HEK293 (cell line): Measurements from ENCODE around the gene SYNPO2L.
A peak's percentile ranks its signal among the peaks of the same experiment; 100 is the strongest.
"Not testable (repeated sequence)": the region's sequence is repeated elsewhere in the genome, so short reads cannot be mapped to it uniquely, and the experiment has no call there.

Experiments
- CTCF ChIA-PET: fragments of 350-600 bp; formaldehyde crosslinking; extraction: SDS; loops from one replicate; lab custom pipeline; 2021; ENCODE audit warnings: antibody characterized with exemption; lab: Yijun Ruan, JAX
- POLR2A ChIA-PET: fragments of 300-600 bp; formaldehyde crosslinking; extraction: SDS; loops from one replicate; lab custom pipeline; 2020; ENCODE audit warnings: antibody characterized with exemption, inconsistent platforms; lab: Yijun Ruan, JAX
- H3K27ac ChIP-seq: fragments of 200-500 bp; sonication (Bioruptor generic); 2 replicates; pipeline ENCODE4 v1.5.1; 2014; ENCODE audit warnings: low read depth, low read length, control low read depth, inconsistent platforms; ENCODE audit errors: extremely low read depth
- H3K36me3 ChIP-seq, 2 experiments: fragments of 200-500 bp in 1 of 2; sonication (Bioruptor generic) in 1 of 2; 1 replicate in 1 of 2; 2 replicates in 1 of 2; pipeline ENCODE4 v1.5.1; 2014 to 2017; ENCODE audit warnings: inconsistent platforms in 2 of 2, low read length in 2 of 2; ENCODE audit not compliant: control insufficient read depth in 2 of 2, insufficient read depth in 1 of 2
- H3K4me1 ChIP-seq: fragments of 200-500 bp; sonication (Bioruptor generic); 2 replicates; pipeline ENCODE4 v1.5.1; 2014; ENCODE audit warnings: mild to moderate bottlenecking, low read length, inconsistent platforms; ENCODE audit not compliant: control insufficient read depth, insufficient read depth
- H3K4me3 ChIP-seq: 2 replicates; pipeline ENCODE4 v1.5.1; 2011; ENCODE audit warnings: low read depth, mild to moderate bottlenecking, control low read depth, low read length, moderate library complexity
- H3K9me3 ChIP-seq: fragments of 200-500 bp; sonication (Bioruptor generic); 2 replicates; pipeline ENCODE4 v1.5.1; 2014; ENCODE audit warnings: low read depth, low read length, inconsistent platforms; ENCODE audit not compliant: control insufficient read depth, insufficient read depth
- EGR2 ChIP-seq: fragments of 450-650 bp; formaldehyde crosslinking; IDR thresholded peaks from 2 replicates; pipeline ENCODE4 v1.5.1; 2016; ENCODE audit warnings: low read depth, missing biosample characterization, missing genetic modification characterization
- FEZF1 ChIP-seq: fragments of 450-650 bp; formaldehyde crosslinking; IDR thresholded peaks from 2 replicates; pipeline ENCODE4 v1.5.1; 2016; ENCODE audit warnings: missing biosample characterization, missing genetic modification characterization
- GLI4 ChIP-seq: fragments of 450-650 bp; formaldehyde crosslinking; IDR thresholded peaks from 2 replicates; pipeline ENCODE4 v1.5.1; 2016; ENCODE audit warnings: missing biosample characterization, missing genetic modification characterization
- MEIS1 ChIP-seq: sonication (generic); formaldehyde crosslinking; IDR thresholded peaks from 2 replicates; pipeline ENCODE4 v1.8.1; 2022; ENCODE audit warnings: missing genetic modification reagents, mild to moderate bottlenecking, borderline replicate concordance
- PBX3 ChIP-seq: sonication (generic); formaldehyde crosslinking; IDR thresholded peaks from 2 replicates; pipeline ENCODE4 v1.8.1; 2022; ENCODE audit warnings: mild to moderate bottlenecking, moderate library complexity, missing genetic modification reagents
- WT1 ChIP-seq: fragments of 450-650 bp; formaldehyde crosslinking; IDR thresholded peaks from 2 replicates; pipeline ENCODE4 v1.5.1; 2016; ENCODE audit warnings: missing biosample characterization, missing genetic modification characterization
- ZBTB17 ChIP-seq: fragments of 450-650 bp; formaldehyde crosslinking; IDR thresholded peaks from 2 replicates; pipeline ENCODE4 v1.5.1; 2016; ENCODE audit warnings: missing biosample characterization, missing genetic modification characterization
- ZFHX2 ChIP-seq: fragments of 450-650 bp; formaldehyde crosslinking; conservative IDR thresholded peaks from 2 replicates; pipeline ENCODE4 v1.5.1; 2016; ENCODE audit warnings: missing biosample characterization, missing genetic modification characterization
- ZNF132 ChIP-seq: fragments of 450-650 bp; formaldehyde crosslinking; IDR thresholded peaks from 2 replicates; pipeline ENCODE4 v1.5.1; 2017; ENCODE audit warnings: missing biosample characterization, missing genetic modification characterization, borderline replicate concordance
- ZNF146 ChIP-seq: fragments of 450-650 bp; formaldehyde crosslinking; IDR thresholded peaks from 2 replicates; pipeline ENCODE4 v1.5.1; 2016; ENCODE audit warnings: missing biosample characterization, missing genetic modification characterization
- ZNF184 ChIP-seq: fragments of 450-650 bp; IDR thresholded peaks from 2 replicates; pipeline ENCODE4 v1.5.1; 2018; ENCODE audit warnings: missing biosample characterization, mild to moderate bottlenecking, missing genetic modification characterization
- ZNF248 ChIP-seq: fragments of 450-650 bp; formaldehyde crosslinking; IDR thresholded peaks from 2 replicates; pipeline ENCODE4 v1.5.1; 2017; ENCODE audit warnings: missing biosample characterization, missing genetic modification characterization
- ZNF449 ChIP-seq: fragments of 450-650 bp; formaldehyde crosslinking; IDR thresholded peaks from 2 replicates; pipeline ENCODE4 v1.5.1; 2017; ENCODE audit warnings: missing biosample characterization, mild to moderate bottlenecking, missing genetic modification characterization, moderate library complexity
- ZNF488 ChIP-seq: fragments of 450-650 bp; formaldehyde crosslinking; IDR thresholded peaks from 2 replicates; pipeline ENCODE4 v1.5.1; 2016; ENCODE audit warnings: missing biosample characterization, missing genetic modification characterization
- ZNF510 ChIP-seq: fragments of 450-650 bp; formaldehyde crosslinking; IDR thresholded peaks from 2 replicates; pipeline ENCODE4 v1.5.1; 2018; ENCODE audit warnings: mild to moderate bottlenecking, missing genetic modification characterization, missing biosample characterization; ENCODE audit not compliant: insufficient replicate concordance
- ZNF585B ChIP-seq: fragments of 450-650 bp; formaldehyde crosslinking; IDR thresholded peaks from 2 replicates; pipeline ENCODE4 v1.5.1; 2016; ENCODE audit warnings: missing biosample characterization, missing genetic modification characterization
- ZSCAN16 ChIP-seq: fragments of 450-650 bp; formaldehyde crosslinking; IDR thresholded peaks from 2 replicates; pipeline ENCODE4 v1.5.1; 2016; ENCODE audit warnings: missing biosample characterization, missing genetic modification characterization

SYNPO2L gene

GRCh38 chr10:73655990-73656298 lies at the start of gene SYNPO2L:
TSS of gene SYNPO2L (minus strand) at chr10:73656029. CDS start at chr10:73655922, 107 bp downstream.
- TF ChIP-seq MEIS1 (CRISPR knock-in tag) (no peak), ZBTB17 (tag by site-specific recombination) (no peak), ZNF449 (tag by site-specific recombination) (no peak), ZNF488 (tag by site-specific recombination) (no peak), ZNF184 (no peak), GLI4 (tag by site-specific recombination) (no peak), PBX3 (CRISPR knock-in tag) (no peak), ZFHX2 (no peak), ZNF585B (no peak), ZNF146 (tag by site-specific recombination) (no peak), ZNF510 (tag by site-specific recombination) (no peak), ZNF248 (tag by site-specific recombination) (no peak), ZNF132 (tag by site-specific recombination) (no peak), ZSCAN16 (tag by site-specific recombination) (no peak), EGR2 (tag by site-specific recombination) (no peak), WT1 (tag by site-specific recombination) (no peak)
- TF ChIP-seq, all 188 proteins: peak for 0
- CTCF ChIA-PET = interaction anchor here (0.6 kb wide), 1 partner anchor 535 kb away, joined by 4 read pairs; no protein-coding TSS in a partner anchor
- Histone ChIP-seq H3K27ac (no peak within 1 kb of the TSS), H3K36me3 (no peaks in the 10 kb centered on the region), H3K9me3 (no peaks in the 10 kb centered on the region), H3K4me1 (no peaks in the 10 kb centered on the region), H3K4me3 (no peak within 1 kb of the TSS)
- POLR2A ChIA-PET = no interaction called here

- H3K4me1 ChIP-seq, POLR2A ChIA-PET, H3K9me3 ChIP-seq, H3K36me3 ChIP-seq, H3K27ac ChIP-seq, H3K4me3 ChIP-seq, CTCF ChIA-PET: not testable (repeated sequence)
Measured at GRCh38 chr10:73703924-73704323, 48.1 kb upstream of the SYNPO2L start.

- H3K36me3 ChIP-seq, H3K4me3 ChIP-seq, H3K27ac ChIP-seq, H3K4me1 ChIP-seq, H3K9me3 ChIP-seq, POLR2A ChIA-PET, CTCF ChIA-PET: not testable (repeated sequence)
- peak; percentile 47 for TF ChIP-seq FEZF1
Measured at GRCh38 chr10:73698819-73699218, 43.0 kb upstream of the SYNPO2L start.

- H3K4me1 ChIP-seq, H3K36me3 ChIP-seq, CTCF ChIA-PET, H3K4me3 ChIP-seq, H3K27ac ChIP-seq, H3K9me3 ChIP-seq, POLR2A ChIA-PET: not testable (repeated sequence)
Measured at GRCh38 chr10:73697675-73698159, 41.9 kb upstream of the SYNPO2L start, which contains the start of gene AGAP5. TSS of gene AGAP5 (minus strand) at chr10:73698109. CDS start at chr10:73697755, 354 bp downstream.

- CTCF ChIA-PET, POLR2A ChIA-PET, H3K9me3 ChIP-seq, H3K27ac ChIP-seq, H3K4me1 ChIP-seq, H3K36me3 ChIP-seq, H3K4me3 ChIP-seq: not testable (repeated sequence)
Measured at GRCh38 chr10:73695302-73695701, 39.5 kb upstream of the SYNPO2L start.
